Measurements from ENCODE around the gene BHLHE23. TPM values are rescaled to one million over a fixed set of nuclear protein-coding genes. Genes with fewer than 3 reads are reported as not detected.

The BHLHE23 gene
- total RNA-seq, 4 donors from 2014 or later, result not detected

DNA sequence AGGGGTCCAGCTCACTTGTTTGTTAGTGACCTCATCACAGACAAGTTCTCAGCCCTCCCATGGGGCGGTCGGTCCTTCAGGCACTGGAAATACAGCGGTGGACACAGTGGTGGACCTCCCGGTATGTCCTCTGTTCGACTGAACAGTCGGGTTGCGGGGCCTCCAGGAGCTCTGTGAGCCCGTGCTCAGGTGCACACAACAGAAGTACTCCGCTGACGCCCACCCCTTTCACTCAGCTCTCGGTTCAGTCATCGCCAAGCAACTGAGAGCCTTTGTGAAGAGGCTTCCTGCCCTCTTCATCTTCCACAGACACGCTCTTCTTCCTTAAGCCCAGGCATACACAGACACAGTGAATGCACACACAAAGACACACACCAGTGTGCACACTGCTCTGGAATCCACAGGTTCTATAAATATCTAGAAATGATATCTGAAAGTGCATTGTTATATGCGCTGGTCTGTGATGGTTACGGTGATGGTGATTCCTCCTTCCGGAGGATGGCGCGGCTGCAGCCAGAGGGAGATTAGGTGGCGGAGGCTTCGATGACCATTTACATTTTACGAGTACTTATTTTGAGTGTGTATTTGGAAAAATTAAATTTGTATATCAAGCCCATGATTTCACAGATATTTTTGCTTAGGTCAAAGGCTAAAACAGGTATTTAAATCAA, 46.8 kb upstream of the BHLHE23 start:
- Histone ChIP-seq H3K27me3 (no peaks in the 10 kb centered on the region), H3K4me1 (peaks cover 3 to 4% of the 10 kb centered on the region in 2 donors), H3K27ac (no peak overlapping the region), H3K9me3 (no peaks in the 10 kb centered on the region), H3K36me3 (no peaks in the 10 kb centered on the region), H3K4me3 (replicated peaks in 1 of 3) (no peak overlapping the region)
- no peak for DNase-seq
- TF ChIP-seq POLR2A (IDR thresholded peaks at IDR 0.05) (no peak), CTCF (IDR thresholded peaks at IDR 0.05) (no peak)
- 56 to 69% methylated on average over 16 to 21 of the region's 21 CpGs for WGBS, 2 donors
- intact Hi-C loops (cut with DNase I), result no loop called here

DNA sequence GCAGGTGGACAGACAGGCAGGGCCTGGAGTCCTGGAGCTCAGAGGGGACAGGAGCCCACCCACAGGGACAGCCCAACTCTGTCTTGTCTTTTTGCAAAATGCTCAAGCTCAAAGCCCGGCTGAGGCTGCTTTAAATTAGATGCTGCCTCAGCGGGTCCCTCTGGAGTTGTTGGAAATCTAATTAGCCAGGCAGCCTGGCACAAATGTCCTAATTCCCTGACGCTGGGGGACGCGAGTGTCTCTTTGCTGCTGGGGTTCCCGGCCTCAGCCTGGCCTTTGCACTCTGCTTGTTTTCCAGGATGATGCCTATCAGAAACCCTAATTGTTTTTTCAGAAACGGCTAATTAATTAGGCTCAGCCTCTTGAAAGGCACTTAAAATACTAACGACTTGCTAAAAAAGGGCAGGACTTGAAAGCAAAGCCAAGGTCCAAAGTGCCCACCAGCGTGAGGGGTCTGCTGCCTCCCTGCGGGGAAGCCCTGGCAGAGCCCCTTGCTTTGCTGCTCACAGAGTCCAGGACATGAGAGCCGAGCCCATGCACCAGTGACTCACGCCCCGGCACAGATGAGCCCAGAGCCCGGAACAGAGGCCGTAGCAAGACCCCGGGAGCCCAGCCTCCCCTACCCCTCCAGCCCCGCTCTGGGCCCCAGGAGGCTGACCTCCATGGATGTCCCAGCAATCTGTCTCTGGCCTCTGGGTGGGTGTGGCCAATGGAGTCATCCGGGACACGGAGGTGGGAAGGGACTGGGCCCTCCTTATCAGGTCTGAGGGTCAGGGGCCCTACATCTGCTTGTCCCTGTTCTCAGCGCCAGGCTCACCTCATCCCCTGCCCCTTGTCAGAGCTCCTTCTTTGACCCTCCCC, 46.0 kb upstream of the BHLHE23 start:
- no peak for TF ChIP-seq POLR2A (IDR thresholded peaks at IDR 0.05)
- no peak for TF ChIP-seq CTCF (IDR thresholded peaks at IDR 0.05)
- 38 to 46% methylated on average over 12 to 19 of the region's 20 CpGs for WGBS, 2 donors
- intact Hi-C loops (cut with DNase I), result no loop called here

DNA sequence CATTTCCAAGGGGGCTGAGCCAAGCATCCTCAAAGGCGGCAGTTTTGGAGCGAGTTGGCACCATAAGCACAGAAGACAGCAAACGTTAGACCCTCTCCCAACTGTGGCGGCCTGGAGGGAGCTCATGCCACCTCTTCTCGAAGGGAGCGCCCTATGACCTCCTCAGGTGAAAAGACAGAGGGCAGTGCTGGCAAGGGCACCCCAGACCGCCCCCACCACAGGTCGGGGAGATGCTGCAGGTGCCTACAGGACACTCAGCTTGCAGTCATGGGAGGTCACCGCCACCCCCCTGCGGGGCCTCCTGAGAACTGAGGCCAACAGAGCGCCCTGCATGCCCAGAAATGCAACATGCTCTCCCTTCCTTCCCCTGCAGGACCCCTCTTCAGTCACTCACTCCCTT, 45.1 kb upstream of the BHLHE23 start:
- Histone ChIP-seq H3K4me3 (replicated peaks in 1 of 3) (no peak overlapping the region), H3K27ac (no peak overlapping the region), H3K4me1 (peaks cover 3 to 4% of the 10 kb centered on the region in 2 donors), H3K9me3 (no peaks in the 10 kb centered on the region), H3K27me3 (no peaks in the 10 kb centered on the region), H3K36me3 (no peaks in the 10 kb centered on the region)
- intact Hi-C loops (cut with DNase I), result no loop called here
- WGBS, 2 donors, result 84 to 85% methylated on average over 9 of the region's 11 CpGs
- DNase-seq, result no peak
- TF ChIP-seq CTCF (IDR thresholded peaks at IDR 0.05) (no peak), POLR2A (IDR thresholded peaks at IDR 0.05) (no peak)

More for the DNA sequence above, 46.0 kb upstream of the BHLHE23 start:
- H3K27ac ChIP-seq, result no peak overlapping the region
- no peak overlapping the region for H3K4me3 ChIP-seq (replicated peaks in 1 of 3)
- DNase-seq, result no peak
- H3K9me3 ChIP-seq, result no peaks in the 10 kb centered on the region
- no peaks in the 10 kb centered on the region for H3K27me3 ChIP-seq
- H3K36me3 ChIP-seq, result no peaks in the 10 kb centered on the region
- peaks cover 3 to 4% of the 10 kb centered on the region in 2 donors for H3K4me1 ChIP-seq

DNA sequence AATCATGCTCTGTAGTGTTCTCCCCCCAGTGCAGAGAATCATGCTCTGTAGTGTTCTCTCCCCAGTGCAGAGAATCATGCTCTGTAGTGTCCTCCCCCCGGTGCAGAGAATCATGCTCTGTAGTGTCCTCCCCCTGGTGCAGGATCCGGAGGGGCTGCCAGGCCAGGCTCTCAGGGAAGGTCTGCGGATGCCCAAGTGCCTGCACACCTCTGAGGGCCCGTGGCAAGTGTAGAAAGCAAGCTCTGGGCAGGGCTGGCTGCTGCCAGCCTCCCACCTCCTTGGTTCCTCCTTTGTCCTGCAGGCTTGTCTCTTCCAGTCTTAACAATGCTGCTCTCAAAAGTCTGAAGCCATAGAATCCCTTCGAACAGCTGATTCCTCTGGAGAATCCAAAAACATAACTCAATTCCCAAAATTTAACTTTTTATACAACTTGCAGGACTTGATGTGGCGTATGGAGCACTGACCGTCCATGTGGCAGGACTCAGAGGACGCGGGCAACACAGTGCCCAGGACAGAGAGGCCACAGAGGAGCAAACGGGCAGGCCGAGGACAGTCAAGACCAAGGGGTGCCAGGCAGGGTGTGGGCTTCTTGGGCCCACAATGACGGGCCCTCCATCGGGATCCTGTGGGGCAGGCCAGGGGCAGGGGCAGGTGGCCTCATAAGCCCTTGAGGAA, 44.6 kb upstream of the BHLHE23 start:
- Histone ChIP-seq H3K4me1 (peaks cover 0 to 1% of the 10 kb centered on the region in 2 donors), H3K9me3 (no peaks in the 10 kb centered on the region)
- intact Hi-C loops (cut with DNase I), result no loop called here

More for the DNA sequence above, 44.6 kb upstream of the BHLHE23 start:
- no peak for TF ChIP-seq POLR2A (IDR thresholded peaks at IDR 0.05)
- no peak for TF ChIP-seq CTCF (IDR thresholded peaks at IDR 0.05)
- no peaks in the 10 kb centered on the region for H3K36me3 ChIP-seq
- no peak overlapping the region for H3K4me3 ChIP-seq (replicated peaks in 1 of 3)
- no peak for DNase-seq
- H3K27me3 ChIP-seq, result no peaks in the 10 kb centered on the region
- no peak overlapping the region for H3K27ac ChIP-seq
- WGBS, 2 donors, result 85 to 93% methylated on average over 9 to 12 of the region's 13 CpGs

Measured in thyroid gland (tissue), 4 donors.